ENCODE data around the gene MGAT5B.
A peak's percentile ranks its signal among the peaks of the same experiment; 100 is the strongest.

MGAT5B gene

GRCh38 chr17:76833747-76834146 is 34.5 kb upstream of the MGAT5B start:
- peaks cover under 1% of the 10 kb centered on the region; the same call in 1 of the 2 replicates for H3K4me1 ChIP-seq (ENCODE audit: low read length)
- no peak overlapping the region for H2AFZ ChIP-seq (ENCODE audit: low read length)

GRCh38 chr17:76834870-76835269 is 33.3 kb upstream of the MGAT5B start:
- Histone ChIP-seq H3K4me3 (ENCODE audit: low read length) (no peak overlapping the region), H3K9me2 (replicated peaks; ENCODE audit: insufficient read depth, low read length) (no peaks in the 10 kb centered on the region), H3K27ac (ENCODE audit: low read length) (no peak overlapping the region), H3K79me2 (ENCODE audit: low read length) (no peaks in the 10 kb centered on the region), H3K36me3 (replicated peaks; ENCODE audit: insufficient read depth, low read length) (no peaks in the 10 kb centered on the region), H3K9me3 (replicated peaks; ENCODE audit: insufficient read depth, low read length) (no peaks in the 10 kb centered on the region), H4K20me1 (ENCODE audit: insufficient read depth, low read length) (no peaks in the 10 kb centered on the region), H3F3A (ENCODE audit: insufficient read depth, low read length) (0 out of 2 replicates have a peak, but pooled peaks cover 5% of the 10 kb centered on the region), H3K4me2 (ENCODE audit: low read depth, low read length) (no peak overlapping the region), H3K27me3 (replicated peaks; ENCODE audit: insufficient read depth, low read length) (no peaks in the 10 kb centered on the region), H3K9ac (ENCODE audit: low read length) (no peak overlapping the region), H3K4me1 (ENCODE audit: low read length) (peaks cover 6% of the 10 kb centered on the region), H2AFZ (ENCODE audit: low read length) (no peak overlapping the region)
- TF ChIP-seq CTCF (IDR thresholded peaks at IDR 0.05; ENCODE audit: low read length) (no peak), EZH2 (optimal IDR thresholded peaks at IDR 0.05; ENCODE audit: low read depth, low read length) (no peak), EZH2phosphoT487 (IDR thresholded peaks at IDR 0.05; ENCODE audit: low read length) (no peak)
- DNase-seq, result no peak

More at GRCh38 chr17:76833747-76834146, 34.5 kb upstream of the MGAT5B start:
- Histone ChIP-seq H3K4me2 (ENCODE audit: low read depth, low read length) (no peak overlapping the region), H3K9me3 (replicated peaks; ENCODE audit: insufficient read depth, low read length) (no peaks in the 10 kb centered on the region), H3K9ac (ENCODE audit: low read length) (no peak overlapping the region), H3K4me3 (ENCODE audit: low read length) (no peak overlapping the region), H3K9me2 (replicated peaks; ENCODE audit: insufficient read depth, low read length) (no peaks in the 10 kb centered on the region), H3K36me3 (replicated peaks; ENCODE audit: insufficient read depth, low read length) (no peaks in the 10 kb centered on the region), H3K79me2 (ENCODE audit: low read length) (no peaks in the 10 kb centered on the region), H4K20me1 (ENCODE audit: insufficient read depth, low read length) (no peaks in the 10 kb centered on the region), H3K27ac (ENCODE audit: low read length) (no peak overlapping the region), H3F3A (ENCODE audit: insufficient read depth, low read length) (no peaks in the 10 kb centered on the region), H3K27me3 (replicated peaks; ENCODE audit: insufficient read depth, low read length) (no peaks in the 10 kb centered on the region)
- no peak for TF ChIP-seq EZH2phosphoT487 (IDR thresholded peaks at IDR 0.05; ENCODE audit: low read length)
- TF ChIP-seq CTCF (IDR thresholded peaks at IDR 0.05; ENCODE audit: low read length), result no peak
- no peak for TF ChIP-seq EZH2 (optimal IDR thresholded peaks at IDR 0.05; ENCODE audit: low read depth, low read length)
- no peak for DNase-seq

- peak overlapping the region; percentile 44; the same call in 1 of the 2 replicates for H3K4me3 ChIP-seq (ENCODE audit: low read length)
- no peaks in the 10 kb centered on the region for H3K27me3 ChIP-seq (replicated peaks; ENCODE audit: insufficient read depth, low read length)
- no peak overlapping the region for H3K27ac ChIP-seq (ENCODE audit: low read length)
- DNase-seq, result no peak
- H3K9me2 ChIP-seq (replicated peaks; ENCODE audit: insufficient read depth, low read length), result no peaks in the 10 kb centered on the region
- peak overlapping the region; percentile 72 for H2AFZ ChIP-seq (ENCODE audit: low read length)
- H4K20me1 ChIP-seq (ENCODE audit: insufficient read depth, low read length), result no peaks in the 10 kb centered on the region
- 0 out of 2 replicates have a peak, but pooled peaks cover 5% of the 10 kb centered on the region for H3F3A ChIP-seq (ENCODE audit: insufficient read depth, low read length)
- TF ChIP-seq EZH2 (optimal IDR thresholded peaks at IDR 0.05; ENCODE audit: low read depth, low read length), result no peak
- no peak for TF ChIP-seq CTCF (IDR thresholded peaks at IDR 0.05; ENCODE audit: low read length)
- TF ChIP-seq EZH2phosphoT487 (IDR thresholded peaks at IDR 0.05; ENCODE audit: low read length), result no peak
- H3K79me2 ChIP-seq (ENCODE audit: low read length), result no peaks in the 10 kb centered on the region
- no peaks in the 10 kb centered on the region for H3K36me3 ChIP-seq (replicated peaks; ENCODE audit: insufficient read depth, low read length)
- H3K9ac ChIP-seq (ENCODE audit: low read length), result peak overlapping the region; percentile 18; the same call in 1 of the 2 replicates
- H3K4me2 ChIP-seq (ENCODE audit: low read depth, low read length), result peak overlapping the region; percentile 62
- H3K4me1 ChIP-seq (ENCODE audit: low read length), result peaks cover 15% of the 10 kb centered on the region
- H3K9me3 ChIP-seq (replicated peaks; ENCODE audit: insufficient read depth, low read length), result no peaks in the 10 kb centered on the region
Measured at GRCh38 chr17:76840443-76840767, 27.8 kb upstream of the MGAT5B start.
